H9 (cell line): ENCODE measurements around the gene P2RX6. TPM values are rescaled to one million over a fixed set of nuclear protein-coding genes. Genes with fewer than 3 reads are reported as not detected.

Experiments used
- DNase-seq: peaks from one replicate; pipeline ENCODE4 v3.0.0-alpha.2; 2017
- H2AFZ ChIP-seq: one replicate; pipeline ENCODE4 v1.6.1; 2013; ENCODE audit warnings: mild to moderate bottlenecking, low read length, control low read depth, moderate library complexity
- H2AK5ac ChIP-seq: 2 replicates; pipeline ENCODE4 v1.6.1; 2013; ENCODE audit warnings: low read length, control low read depth, mixed read lengths; ENCODE audit not compliant: insufficient read length
- H2BK120ac ChIP-seq: one replicate; pipeline ENCODE4 v1.6.1; 2013; ENCODE audit warnings: low read depth, mild to moderate bottlenecking, low read length, control low read depth, inconsistent platforms; ENCODE audit not compliant: poor library complexity, severe bottlenecking
- H2BK12ac ChIP-seq: 2 replicates; pipeline ENCODE4 v1.6.1; 2013; ENCODE audit warnings: low read length, control low read depth, mixed read lengths, low read depth; ENCODE audit not compliant: insufficient read length
- H2BK15ac ChIP-seq: 2 replicates; pipeline ENCODE4 v1.6.1; 2013; ENCODE audit warnings: low read depth, low read length, control low read depth
- H2BK20ac ChIP-seq: one replicate; pipeline ENCODE4 v1.6.1; 2013; ENCODE audit warnings: low read depth, mild to moderate bottlenecking, low read length, control low read depth, inconsistent platforms; ENCODE audit not compliant: poor library complexity, severe bottlenecking
- H2BK5ac ChIP-seq: 2 replicates; pipeline ENCODE4 v1.6.1; 2013; ENCODE audit warnings: low read length, control low read depth, mixed read lengths; ENCODE audit not compliant: insufficient read length
- H3K14ac ChIP-seq: 2 replicates; pipeline ENCODE4 v1.6.1; 2013; ENCODE audit warnings: low read length, control low read depth; ENCODE audit not compliant: insufficient read depth
- H3K18ac ChIP-seq: 2 replicates; pipeline ENCODE4 v1.6.1; 2013; ENCODE audit warnings: low read depth, mild to moderate bottlenecking, mixed read lengths, low read length, control low read depth; ENCODE audit not compliant: insufficient read length
- H3K23ac ChIP-seq: 2 replicates; pipeline ENCODE4 v1.6.1; 2013; ENCODE audit warnings: low read length, control low read depth, mixed read lengths, low read depth; ENCODE audit not compliant: insufficient read length
- H3K23me2 ChIP-seq: 2 replicates; pipeline ENCODE4 v1.6.1; 2013; ENCODE audit warnings: low read depth, mild to moderate bottlenecking, mixed read lengths, low read length, control low read depth; ENCODE audit not compliant: insufficient read length, poor library complexity, severe bottlenecking
- H3K27ac ChIP-seq: 2 replicates; pipeline ENCODE4 v1.5.1; 2013; ENCODE audit warnings: low read length, control low read depth, mixed read lengths, low read depth; ENCODE audit not compliant: insufficient read length
- H3K27me3 ChIP-seq: 2 replicates; pipeline ENCODE4 v1.6.1; 2013; ENCODE audit warnings: low read length, control low read depth, inconsistent platforms; ENCODE audit not compliant: insufficient read depth
- H3K4ac ChIP-seq: 2 replicates; pipeline ENCODE4 v1.6.1; 2013; ENCODE audit warnings: low read depth, mild to moderate bottlenecking, control low read depth, inconsistent platforms, low read length, moderate library complexity
- H3K4me1 ChIP-seq: 2 replicates; pipeline ENCODE4 v1.6.1; 2013; ENCODE audit warnings: low read length, control low read depth, inconsistent platforms; ENCODE audit not compliant: insufficient read depth
- H3K4me2 ChIP-seq: 2 replicates; pipeline ENCODE4 v1.6.1; 2013; ENCODE audit warnings: low read length, control low read depth, mixed read lengths; ENCODE audit not compliant: insufficient read length, insufficient read depth
- H3K56ac ChIP-seq: 2 replicates; pipeline ENCODE4 v1.6.1; 2013; ENCODE audit warnings: low read depth, mild to moderate bottlenecking, mixed read lengths, low read length, control low read depth; ENCODE audit not compliant: insufficient read length
- H3K79me1 ChIP-seq: 2 replicates; pipeline ENCODE4 v1.6.1; 2013; ENCODE audit warnings: low read depth, mild to moderate bottlenecking, moderate library complexity, low read length, control low read depth, inconsistent platforms; ENCODE audit not compliant: insufficient read depth, poor library complexity, severe bottlenecking
- H3K79me2 ChIP-seq: 2 replicates; pipeline ENCODE4 v1.6.1; 2013; ENCODE audit warnings: low read length, control low read depth, inconsistent platforms; ENCODE audit not compliant: insufficient read depth
- H3K9ac ChIP-seq: 2 replicates; pipeline ENCODE4 v1.6.1; 2013; ENCODE audit warnings: low read length, control low read depth, mixed read lengths; ENCODE audit not compliant: insufficient read length; ENCODE audit errors: extremely low read depth
- H3K9me3 ChIP-seq: one replicate; pipeline ENCODE4 v1.6.1; 2013; ENCODE audit warnings: low read depth, low read length, inconsistent platforms; ENCODE audit not compliant: control insufficient read depth
- H3T11ph ChIP-seq: one replicate; pipeline ENCODE4 v1.6.1; 2013; ENCODE audit warnings: mild to moderate bottlenecking, low read length, control low read depth, inconsistent platforms
- H4K20me1 ChIP-seq: one replicate; pipeline ENCODE4 v1.6.1; 2013; ENCODE audit not compliant: control insufficient read depth, insufficient read length, insufficient read depth
- H4K5ac ChIP-seq: 2 replicates; pipeline ENCODE4 v1.6.1; 2013; ENCODE audit warnings: low read depth, mild to moderate bottlenecking, mixed read lengths, low read length, control low read depth; ENCODE audit not compliant: insufficient read length
- H4K8ac ChIP-seq: replicated peaks from 2 replicates; pipeline ENCODE4 v1.6.1; 2013; ENCODE audit warnings: low read length, control low read depth, mixed read lengths, low read depth; ENCODE audit not compliant: insufficient read length
- H4K91ac ChIP-seq: 2 replicates; pipeline ENCODE4 v1.6.1; 2013; ENCODE audit warnings: low read depth, mild to moderate bottlenecking, moderate library complexity, mixed read lengths, low read length, control low read depth; ENCODE audit not compliant: insufficient read length
- H3K27ac Mint-ChIP-seq, 3 experiments: 2 replicates in 2 of 3; 3 replicates in 1 of 3; pipeline ENCODE4 v1.8.0; 2020 to 2021; ENCODE audit warnings: mixed read lengths in 3 of 3, mild to moderate bottlenecking in 1 of 3, moderate library complexity in 1 of 3
- H3K27me3 Mint-ChIP-seq: 2 replicates; pipeline ENCODE4 v1.8.0; 2021; ENCODE audit warnings: low read depth, mild to moderate bottlenecking, moderate library complexity, mixed read lengths
- H3K36me3 Mint-ChIP-seq, 3 experiments: 2 replicates in 2 of 3; 3 replicates in 1 of 3; pipeline ENCODE4 v1.8.0; 2020 to 2021; ENCODE audit warnings: low read depth in 3 of 3, mixed read lengths in 3 of 3; ENCODE audit not compliant: insufficient read depth in 1 of 3
- H3K4me1 Mint-ChIP-seq, 2 experiments: 2 replicates each; pipeline ENCODE4 v1.8.0; 2020; ENCODE audit warnings: mixed read lengths in 2 of 2
- H3K4me3 Mint-ChIP-seq, 2 experiments: 2 replicates in 1 of 2; 3 replicates in 1 of 2; pipeline ENCODE4 v1.8.0; 2020 to 2021; ENCODE audit warnings: mild to moderate bottlenecking in 2 of 2, mixed read lengths in 2 of 2, moderate library complexity in 1 of 2
- H3K9me3 Mint-ChIP-seq, 2 experiments: 2 replicates in 1 of 2; 3 replicates in 1 of 2; pipeline ENCODE4 v1.8.0; 2020; ENCODE audit warnings: mild to moderate bottlenecking in 2 of 2, mixed read lengths in 2 of 2, moderate library complexity in 1 of 2
- CTCF ChIP-seq: fragments of 200-600 bp; sonication (generic); conservative IDR thresholded peaks from 3 replicates; pipeline ENCODE4 v1.8.0; 2021; ENCODE audit warnings: antibody characterized with exemption, mild to moderate bottlenecking
- WGBS: extraction: QIAGEN DNeasy Blood & Tissue Kit; methylation state at CpG from one replicate; pipeline ENCODE4 v1.1.7; 2013; ENCODE audit warnings: missing lambda C conversion rate, low lambda C conversion rate, mixed read lengths; ENCODE audit not compliant: insufficient read length; ENCODE audit errors: extremely low coverage; 5-methylcytosine and 5-hydroxymethylcytosine counted together
- total RNA-seq: library from RNA; stranded (reverse); gene quantifications from 2 replicates; pipeline ENCODE4 v1.2.1, GENCODE V29; 2021

Gene P2RX6
- total RNA-seq, 1 experiment from 2014 or later = not detected

- H3K23ac ChIP-seq = no peak overlapping the region
- Mint-ChIP-seq H3K27me3 (no peaks in the 10 kb centered on the region), H3K4me1 (0 out of 4 replicates have a peak, but pooled peaks cover 0 to 2% of the 10 kb centered on the region in 2 experiments)
Observed at GRCh38 chr22:20989323-20990138, 25.4 kb upstream of the P2RX6 start.

More at GRCh38 chr22:20989323-20990138, 25.4 kb upstream of the P2RX6 start:
- no peak for TF ChIP-seq CTCF
- Histone ChIP-seq H2BK120ac (no peak overlapping the region), H2AK5ac (no peak overlapping the region), H3K4me1 (no peaks in the 10 kb centered on the region), H4K5ac (no peak overlapping the region), H3K27me3 (no peaks in the 10 kb centered on the region), H3K23me2 (no peaks in the 10 kb centered on the region), H3K4ac (no peak overlapping the region), H3K56ac (no peak overlapping the region), H3K9me3 (no peaks in the 10 kb centered on the region), H4K8ac (no peak overlapping the region), H3K14ac (no peak overlapping the region), H3K79me2 (no peaks in the 10 kb centered on the region), H3K79me1 (no peaks in the 10 kb centered on the region), H4K20me1 (no peaks in the 10 kb centered on the region), H3T11ph (no peak overlapping the region), H2AFZ (no peak overlapping the region), H4K91ac (no peak overlapping the region), H3K27ac (no peak overlapping the region), H2BK12ac (no peak overlapping the region), H3K18ac (no peak overlapping the region), H2BK20ac (no peak overlapping the region), H3K9ac (no peak overlapping the region), H2BK5ac (no peak overlapping the region), H2BK15ac (no peak overlapping the region), H3K4me2 (no peak overlapping the region)
- no CpG with 5 or more reads among the region's 17 CpGs for WGBS
- DNase-seq = no peak
- Mint-ChIP-seq H3K4me3 (no peak overlapping the region), H3K9me3 (no peaks in the 10 kb centered on the region), H3K36me3 (peaks cover 0 to 37% (median 19%) of the 10 kb centered on the region in 3 experiments), H3K27ac (no peak overlapping the region)
